HG03432 (cell line): ENCODE measurements around the gene MINDY1.
A peak's percentile ranks its signal among the peaks of the same experiment; 100 is the strongest.

Experiments
- ATAC-seq: cut with Tn5 transposase; IDR thresholded peaks from one replicate; pipeline ENCODE4 v1.9.1; 2021; ENCODE audit warnings: mild to moderate bottlenecking, moderate library complexity; ENCODE audit not compliant: unreplicated experiment

The MINDY1 gene

GRCh38 chr1:150994248-150994647 is 12.5 kb downstream of the MINDY1 start:
- no peak for ATAC-seq

DNA sequence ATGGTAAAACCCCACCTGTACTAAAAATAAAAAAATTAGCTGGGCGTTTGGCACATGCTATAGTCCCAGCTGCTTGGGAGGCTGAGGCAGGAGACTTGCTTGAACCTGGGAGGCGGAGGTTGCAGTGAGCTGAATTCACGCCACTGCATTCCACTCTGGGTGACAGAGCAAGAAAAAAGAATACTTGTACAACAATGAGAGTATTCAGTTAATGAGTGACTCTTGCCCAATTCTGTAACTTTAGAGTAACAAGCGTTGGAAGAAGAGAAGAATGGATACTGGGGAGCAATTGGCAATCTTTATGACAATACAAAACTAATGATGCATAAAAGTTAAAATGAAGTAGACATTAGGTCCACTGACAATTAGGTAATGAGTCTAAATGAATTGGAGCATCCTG is 14.1 kb downstream of the MINDY1 start:
- ATAC-seq: no peak

GRCh38 chr1:150987924-150988323 is 18.8 kb downstream of the MINDY1 start:
- ATAC-seq: no peak

- no peak for ATAC-seq
Measured at GRCh38 chr1:150985179-150985825, 21.4 kb downstream of the MINDY1 start.

GRCh38 chr1:150981805-150982712 is 24.6 kb downstream of the MINDY1 start, which contains the start of gene ANXA9:
ANXA9 (plus strand) TSS chr1:150982292; CDS start chr1:150983106, 814 bp downstream.
- no peak for ATAC-seq

GRCh38 chr1:150981177-150981804 is 25.4 kb downstream of the MINDY1 start:
- no peak for ATAC-seq

DNA sequence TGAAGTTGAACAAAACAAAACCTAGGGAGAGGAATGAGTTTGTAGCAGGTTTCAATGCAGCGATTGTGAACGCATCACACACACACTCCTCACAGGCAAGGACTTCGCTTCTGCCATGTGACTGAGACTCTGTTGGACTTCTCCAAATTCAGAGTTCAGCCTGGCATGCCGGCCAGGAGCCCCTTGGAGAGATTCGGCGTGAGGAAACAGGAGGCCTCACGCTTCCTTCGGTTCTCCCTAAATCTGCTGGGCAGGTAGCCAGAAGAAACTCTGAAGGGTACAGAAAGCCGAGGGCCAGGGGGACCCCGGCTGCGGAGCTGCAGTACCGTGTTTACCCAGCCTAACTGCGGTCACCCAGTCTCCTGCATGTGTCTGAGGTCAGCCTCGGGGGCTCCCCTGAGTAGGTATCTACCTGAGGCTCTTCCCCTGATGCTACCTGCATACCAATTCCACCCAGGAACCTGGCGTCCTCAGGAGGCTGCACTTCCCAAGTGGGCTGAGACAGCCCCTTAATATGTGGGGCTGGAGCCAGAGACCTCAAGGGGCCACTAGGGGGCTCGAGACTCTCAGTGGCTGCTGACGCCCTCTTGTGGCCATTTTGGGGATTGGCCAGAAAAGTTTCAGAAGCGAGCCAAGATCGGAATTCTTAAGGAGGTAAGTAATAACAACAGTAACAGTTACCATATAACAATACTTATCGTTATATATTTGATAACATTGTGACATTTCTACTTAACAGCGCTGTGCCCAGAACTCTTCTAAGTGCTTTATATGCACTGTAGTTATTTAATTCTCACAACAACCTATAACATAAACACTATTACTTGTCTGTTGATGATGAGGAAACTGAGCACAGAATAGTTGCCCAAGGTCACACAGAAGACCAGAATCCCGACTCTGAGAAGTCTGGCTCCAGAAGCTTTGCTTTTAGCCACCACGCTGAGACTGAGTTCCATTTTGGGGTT is 27.3 kb downstream of the MINDY1 start:
- ATAC-seq: peak; percentile 42

GRCh38 chr1:150976879-150977694 is 29.6 kb downstream of the MINDY1 start:
- ATAC-seq: no peak

DNA sequence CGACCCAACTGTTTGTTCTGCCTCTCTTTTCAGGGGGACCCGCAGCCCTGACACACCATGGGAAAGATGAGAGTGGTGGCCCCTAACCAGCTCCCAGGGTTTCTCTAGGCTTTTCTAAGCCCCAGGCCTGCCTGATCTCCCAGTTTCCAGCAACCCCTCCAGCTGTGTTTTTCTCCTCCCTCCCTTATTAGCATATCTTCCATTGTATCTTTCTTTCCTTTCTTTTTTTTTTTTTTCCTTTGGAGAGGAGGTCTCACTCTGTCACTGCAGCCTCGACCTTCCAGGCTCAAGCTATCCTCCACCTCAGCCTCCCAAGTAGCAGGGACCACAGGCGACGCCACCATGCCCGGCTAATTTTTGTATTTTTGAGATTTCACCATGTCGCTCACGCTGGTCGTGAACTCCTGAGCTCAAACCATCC is 30.3 kb downstream of the MINDY1 start:
- no peak for ATAC-seq

GRCh38 chr1:150974580-150975478 is 31.9 kb downstream of the MINDY1 start, which contains the start of gene CERS2:
CERS2 (minus strand) TSS chr1:150974835; CDS start chr1:150969090, 5,745 bp downstream.
- ATAC-seq: peak; percentile 59

DNA sequence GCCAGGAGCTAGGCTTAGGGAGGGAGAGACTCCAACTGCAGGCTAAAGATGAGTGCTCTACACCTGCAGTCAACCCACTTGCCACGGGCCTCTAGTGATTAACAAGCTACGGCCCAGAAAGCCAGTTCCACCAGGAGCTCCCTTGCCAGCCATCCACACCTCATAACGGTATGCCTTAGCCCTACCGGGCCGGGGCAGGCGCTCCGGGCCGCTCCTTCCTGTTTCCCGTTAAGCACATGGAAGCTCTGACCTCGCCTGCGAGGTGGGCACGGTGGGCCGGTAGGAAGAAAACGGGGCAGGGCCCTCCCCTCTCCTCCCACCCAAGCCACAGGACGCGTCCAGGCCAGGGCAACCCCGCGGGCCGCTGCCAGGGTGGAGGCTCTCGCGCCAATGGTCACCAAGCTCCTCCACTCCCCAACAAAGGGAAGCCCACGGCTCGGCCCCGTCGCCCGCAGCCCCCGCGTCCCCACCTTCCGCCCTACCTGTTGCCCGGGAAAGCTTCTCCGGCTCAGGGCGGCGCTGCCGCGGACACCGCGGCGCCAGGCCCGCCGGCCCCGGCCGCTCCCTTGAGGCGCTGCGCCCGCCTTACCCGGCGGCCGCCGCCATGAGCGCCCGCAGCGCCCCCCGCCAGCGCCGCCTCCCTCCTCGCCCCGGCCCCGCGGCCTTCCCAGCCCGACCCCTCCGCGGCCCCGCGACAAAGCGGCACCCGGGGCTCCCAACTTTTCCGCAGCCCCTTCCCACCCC is 32.7 kb downstream of the MINDY1 start:
- peak; percentile 44 for ATAC-seq

DNA sequence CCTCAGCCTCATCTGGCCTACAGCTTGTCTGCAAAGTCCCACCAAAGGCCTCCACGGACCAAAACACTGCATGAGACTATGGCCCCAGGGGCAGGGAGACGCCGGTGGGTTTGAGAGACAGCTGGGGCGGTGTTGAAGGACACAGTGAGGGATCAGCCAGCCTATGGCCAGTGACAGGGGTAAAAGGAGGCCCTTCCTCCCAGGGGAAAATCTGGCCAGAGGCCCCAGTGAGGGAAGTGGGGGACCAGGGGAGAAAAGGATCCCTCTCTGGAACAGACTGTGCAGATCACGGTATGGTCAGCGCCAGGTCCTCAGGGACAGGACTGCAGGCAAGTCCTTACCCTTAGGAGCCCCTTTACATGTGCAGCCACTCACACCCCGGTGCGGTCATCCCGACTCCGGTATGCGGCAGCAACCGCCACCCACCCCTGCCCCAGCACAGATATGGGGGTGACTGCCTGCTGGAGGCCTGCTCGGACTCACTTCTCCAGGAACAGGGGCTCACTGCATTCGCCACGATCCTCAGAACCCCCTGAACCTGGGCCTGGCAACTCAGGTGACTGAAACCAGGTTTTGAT is 33.4 kb downstream of the MINDY1 start:
- no peak for ATAC-seq

DNA sequence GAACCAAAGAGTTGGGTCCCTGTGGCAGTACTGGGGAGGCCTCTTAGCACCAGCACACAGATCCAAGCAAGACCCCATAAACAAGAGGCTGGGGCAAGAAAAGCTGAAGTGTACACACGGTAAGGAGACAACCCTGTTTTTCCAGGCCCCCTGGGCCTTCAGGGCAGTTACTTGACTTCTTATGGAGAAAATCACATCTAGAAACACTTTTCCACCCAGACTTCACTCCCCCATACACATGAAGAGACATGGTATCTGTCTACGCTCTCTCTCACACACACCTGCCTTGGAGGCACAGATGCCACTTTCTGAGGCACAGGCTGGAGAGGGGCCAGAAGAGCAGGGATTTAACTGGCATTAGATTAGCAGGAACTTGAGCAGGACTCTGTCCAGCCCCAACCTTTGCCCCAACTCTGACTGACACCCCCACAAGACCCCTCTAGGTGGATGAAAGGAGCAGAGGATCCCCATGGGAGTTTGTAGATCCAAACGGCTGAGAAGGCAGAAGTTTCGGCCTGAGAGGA is 34.2 kb downstream of the MINDY1 start:
- no peak for ATAC-seq

DNA sequence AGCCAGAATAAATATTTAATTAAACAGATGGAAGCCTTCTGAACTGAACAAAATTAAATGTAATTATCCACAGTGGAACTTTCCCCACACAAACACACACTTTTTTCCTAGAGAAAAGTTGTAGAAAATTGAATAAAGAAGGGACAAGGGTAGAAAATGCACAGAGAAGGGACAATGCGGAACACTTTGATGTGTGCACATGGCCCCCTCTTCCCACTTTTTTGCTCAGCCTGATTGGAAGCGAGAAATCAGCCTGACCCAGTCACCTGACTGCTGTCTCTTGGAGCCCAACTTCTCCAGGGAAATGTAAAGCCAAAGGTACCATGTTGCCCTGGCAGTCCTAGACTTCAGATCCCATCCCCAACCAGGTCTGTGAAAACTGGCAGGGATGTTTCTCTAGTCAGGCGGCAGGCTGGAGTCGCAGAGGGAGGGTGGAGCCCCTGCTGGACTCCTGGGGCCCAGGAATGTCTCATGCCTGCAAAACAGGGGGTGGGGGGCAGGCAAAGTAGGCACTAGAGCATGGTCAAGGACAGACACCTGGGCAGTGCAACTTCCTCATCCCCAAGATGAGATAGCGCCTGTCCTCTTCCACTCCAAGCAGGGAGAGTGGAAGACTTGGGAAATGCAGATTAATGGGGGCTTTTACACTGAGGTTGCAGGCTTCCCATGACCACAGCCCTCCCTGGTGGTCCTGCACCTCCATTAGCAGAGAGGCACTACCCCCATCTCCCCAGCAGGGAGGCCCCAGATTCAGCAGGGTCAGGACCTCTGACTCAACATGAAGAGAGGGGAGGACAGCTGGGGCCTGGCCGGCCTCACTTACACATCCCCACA is 34.9 kb downstream of the MINDY1 start:
- no peak for ATAC-seq

GRCh38 chr1:150970808-150971582 is 35.7 kb downstream of the MINDY1 start:
- ATAC-seq: no peak

- ATAC-seq: no peak
Measured at GRCh38 chr1:150969626-150970025, 37.1 kb downstream of the MINDY1 start.
